Muscle of back (tissue), 11 donors: ENCODE measurements around the gene ENOX1. TPM values are rescaled to one million over a fixed set of nuclear protein-coding genes. Genes with fewer than 3 reads are reported as not detected.

Experiments used
- DNase-seq, 3 donors: peaks; one replicate each; pipeline versions ENCODE4 v3.0.0 to v3.0.0-alpha.2; 2013
- polyA plus RNA-seq, 10 donors: library from polyadenylated mRNA; unstranded; fragments of 120-200 nt; gene quantifications; one replicate each; pipeline ENCODE4 v1.2.1, GENCODE V29; 2013; ENCODE audit not compliant: insufficient read length in 10 of 10

Gene ENOX1
- polyA plus RNA-seq, 10 donors = 9.1 to 12.6 (median 11.4) TPM

DNA sequence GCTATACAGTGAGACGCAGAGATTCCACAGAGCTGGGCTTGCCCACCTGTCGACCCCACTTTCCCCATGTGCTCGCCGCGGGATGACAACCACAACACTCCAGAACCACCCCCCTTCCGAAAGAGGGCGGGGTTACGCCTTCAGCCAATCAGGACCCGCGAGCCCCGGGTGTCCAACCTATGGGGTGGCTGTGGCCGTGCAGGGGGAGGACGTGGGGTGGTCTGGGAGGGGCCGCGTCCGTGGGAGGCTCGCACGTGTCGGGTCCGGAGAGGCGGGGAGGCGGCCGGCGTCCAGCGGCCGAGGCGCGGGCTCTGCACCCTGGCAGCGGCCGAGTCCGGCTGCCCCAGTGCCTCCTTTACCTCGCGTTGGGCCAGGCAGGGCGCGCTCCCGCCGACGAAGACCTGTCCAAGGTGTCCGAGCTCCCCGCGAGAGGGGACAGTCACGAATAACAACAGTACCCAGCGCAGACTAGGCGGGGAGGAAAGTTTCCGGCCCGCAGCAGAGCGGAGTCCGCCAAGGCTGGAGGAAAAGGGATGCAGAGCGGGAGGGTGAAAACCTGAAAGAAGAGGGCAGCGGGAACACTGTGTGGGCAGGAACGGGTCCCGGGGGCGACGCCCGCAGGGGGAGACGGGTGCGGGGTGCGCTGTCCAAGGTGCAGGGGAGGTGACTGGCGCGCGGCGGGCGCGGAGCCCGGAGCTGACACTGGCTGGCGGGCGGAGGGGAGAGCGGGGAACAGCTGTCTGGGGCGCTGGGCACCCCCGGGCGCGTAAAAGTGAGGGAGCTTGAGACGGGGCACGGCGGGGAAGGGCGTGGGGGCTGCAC, 911 bp downstream of the ENOX1 start:
- DNase-seq = peak; percentile 70 to 96 (median 89)

DNA sequence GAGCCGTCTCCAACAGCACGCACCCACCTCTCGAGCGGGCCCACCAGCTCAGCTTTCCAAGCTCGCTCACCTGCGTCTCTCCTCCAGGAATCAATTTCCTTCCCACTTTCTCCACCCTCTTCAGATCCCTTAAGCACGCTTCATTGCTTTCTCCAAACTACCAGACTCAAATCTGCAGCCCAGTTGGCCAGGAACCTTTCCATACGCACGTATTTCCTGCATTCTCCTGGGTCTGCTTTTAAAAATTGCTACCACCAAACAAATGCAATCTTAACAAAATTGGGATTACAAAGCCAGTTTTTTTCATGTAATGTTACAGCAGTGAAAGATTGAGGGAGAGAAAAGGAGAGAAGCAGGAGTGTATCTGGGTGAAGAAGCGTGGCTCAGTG, 1.5 kb downstream of the ENOX1 start:
- no peak for DNase-seq

DNA sequence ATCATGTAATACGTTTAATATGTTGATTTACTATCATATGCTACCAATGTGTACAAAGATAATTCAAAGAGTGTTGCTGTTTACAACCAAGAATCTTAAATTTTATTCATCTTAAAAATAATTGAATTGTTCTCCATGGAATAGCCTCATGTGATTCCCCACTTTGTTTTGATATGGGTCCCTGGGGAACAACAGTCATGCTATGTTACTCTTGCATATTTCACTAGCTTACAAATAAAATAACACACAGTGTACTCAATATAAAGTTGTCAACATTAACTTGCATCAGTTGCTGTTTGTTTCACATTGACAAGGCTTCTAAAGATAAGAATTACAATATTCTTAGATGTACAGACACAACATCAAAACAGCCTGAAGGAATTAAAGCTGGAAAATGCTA, 2.3 kb downstream of the ENOX1 start:
- peak in 1 of 3 donors; percentile 42 for DNase-seq

DNA sequence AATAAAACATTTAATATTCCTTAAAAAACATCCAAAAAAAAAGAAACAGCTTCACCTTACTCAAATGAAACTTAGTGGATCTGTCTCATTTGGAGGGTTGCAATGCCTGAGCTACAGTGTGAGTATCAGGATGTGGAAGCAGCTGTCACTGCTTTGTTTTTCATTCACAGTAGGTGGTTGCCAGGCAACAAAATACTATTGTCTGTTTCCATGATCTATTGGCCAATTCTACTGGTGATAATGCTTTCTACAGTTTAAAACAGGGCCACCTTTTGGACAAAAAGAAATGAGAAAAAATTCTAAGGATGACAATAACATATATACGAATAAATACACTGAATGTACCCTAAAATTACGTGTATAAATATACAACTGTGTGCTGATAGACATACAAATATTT, 3.0 kb downstream of the ENOX1 start:
- peak; percentile 74 to 90 (median 81) for DNase-seq

DNA sequence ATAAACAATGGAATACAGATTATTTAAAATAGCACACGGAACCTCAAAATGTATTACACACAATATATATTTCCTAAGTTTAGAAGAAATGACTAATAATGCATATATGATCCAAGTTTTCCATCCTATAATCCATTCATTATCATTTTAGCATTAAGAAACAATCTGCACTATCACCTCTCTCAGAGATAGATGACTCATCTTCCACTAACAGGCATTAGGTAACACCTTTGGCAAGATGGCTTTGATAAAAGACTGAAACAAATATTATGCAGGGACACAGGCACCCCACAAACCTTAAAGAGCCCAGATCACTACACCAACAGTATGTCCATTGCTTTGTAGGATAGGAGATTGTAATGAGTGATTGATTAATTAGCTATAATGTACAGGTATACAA, 4.1 kb downstream of the ENOX1 start:
- DNase-seq = no peak

DNA sequence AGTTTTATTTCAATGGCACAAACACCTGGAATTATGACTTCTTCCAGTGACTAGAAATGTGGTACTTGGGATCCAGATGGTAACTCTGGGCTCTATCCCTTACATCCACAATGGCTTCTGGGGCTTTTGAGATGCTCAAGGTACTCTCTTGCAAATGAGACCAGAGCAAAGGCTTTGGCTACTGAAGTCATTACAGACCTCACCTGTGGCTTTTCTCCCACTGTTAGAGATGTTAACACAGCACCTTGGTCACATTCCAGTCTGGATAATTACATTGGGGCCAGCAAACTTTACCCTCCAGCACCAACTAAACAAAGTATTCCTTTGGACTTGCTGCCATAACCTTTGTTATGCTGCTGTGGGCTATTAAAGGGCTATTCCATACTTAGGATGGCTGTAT, 6.1 kb downstream of the ENOX1 start:
- no peak for DNase-seq

DNA sequence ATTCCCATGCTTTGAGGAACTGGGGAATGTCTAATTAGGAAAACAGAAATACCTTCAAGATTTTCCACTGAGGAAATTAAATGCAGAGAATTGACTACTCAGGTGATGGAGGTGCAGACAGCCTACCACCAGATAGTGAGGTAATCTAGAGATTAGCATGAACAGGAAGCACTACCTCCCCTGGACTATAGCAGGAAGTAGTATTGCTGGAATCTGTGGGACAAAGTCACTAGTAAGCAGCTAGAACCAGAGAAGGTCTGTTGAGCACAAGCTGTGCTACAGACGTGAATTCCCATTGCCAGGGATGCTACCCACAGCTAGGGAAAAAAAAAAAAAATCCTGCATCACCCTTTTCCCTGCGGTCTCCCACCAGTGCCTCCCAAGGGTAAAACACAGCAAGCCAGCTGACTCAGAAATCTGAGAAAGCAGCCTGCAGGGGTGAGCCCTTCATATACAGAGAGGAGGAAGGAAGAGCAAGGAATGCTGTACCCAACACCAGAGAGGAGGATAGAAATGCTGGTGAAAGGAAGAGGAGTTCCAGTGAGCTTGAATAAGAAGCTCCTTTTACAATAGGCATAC, 10.2 kb downstream of the ENOX1 start:
- DNase-seq = no peak

DNA sequence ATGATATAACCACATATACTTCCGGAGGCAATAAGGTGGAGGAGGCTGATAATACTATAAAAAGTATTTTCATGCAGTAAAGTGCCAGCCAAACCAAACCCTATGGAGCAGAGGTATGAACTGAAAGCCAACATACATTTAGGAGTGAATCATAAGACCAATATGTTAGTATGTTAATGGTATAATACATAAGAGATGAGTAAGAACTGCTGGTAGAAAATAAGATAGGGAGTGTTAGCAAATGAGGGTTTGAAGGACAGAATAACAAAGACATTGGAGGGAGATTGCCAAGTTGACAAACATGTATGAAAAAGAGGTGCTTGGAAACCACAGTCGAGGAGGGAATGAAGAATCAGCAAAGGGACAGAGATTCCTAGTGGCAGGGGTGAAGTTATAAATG, 10.8 kb downstream of the ENOX1 start:
- no peak for DNase-seq

DNA sequence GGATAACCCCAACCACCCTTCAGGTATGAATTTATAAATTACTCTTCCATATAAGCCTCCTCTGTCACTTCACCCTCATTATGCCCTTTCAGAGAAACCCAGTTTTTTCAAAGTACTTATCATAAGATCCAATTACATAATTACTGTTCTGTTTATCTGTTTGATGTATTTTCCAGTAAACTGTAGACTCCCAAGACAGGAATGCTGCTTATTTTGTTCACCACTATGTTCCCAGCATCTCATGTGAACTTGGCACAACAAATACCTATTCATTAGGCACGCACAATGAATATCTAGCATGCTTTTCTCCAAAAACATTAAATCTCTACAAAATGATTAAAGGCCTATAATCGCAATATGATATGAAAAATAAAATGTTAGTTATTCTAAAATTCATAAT, 13.2 kb downstream of the ENOX1 start:
- no peak for DNase-seq

DNA sequence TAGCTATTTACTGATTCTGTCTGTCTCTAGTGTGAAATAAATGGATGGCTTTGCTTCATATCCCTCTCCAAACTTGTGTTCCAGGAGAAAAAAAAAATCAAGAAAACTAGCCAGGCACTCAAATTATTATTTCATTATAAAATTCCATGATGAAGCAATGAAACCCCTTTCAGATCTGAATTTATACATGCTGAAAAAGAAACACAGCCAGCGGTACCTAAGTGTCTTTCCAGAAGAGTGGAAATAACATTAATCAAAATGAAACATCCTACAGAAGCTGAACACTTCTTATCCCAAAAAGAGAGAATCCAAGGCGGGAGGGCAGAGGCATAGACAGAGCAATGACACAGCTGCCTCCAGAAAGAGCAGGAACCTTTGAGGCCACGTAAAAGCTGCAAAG, 15.9 kb downstream of the ENOX1 start:
- DNase-seq = peak in 2 of 3 donors; percentile 67 to 84

DNA sequence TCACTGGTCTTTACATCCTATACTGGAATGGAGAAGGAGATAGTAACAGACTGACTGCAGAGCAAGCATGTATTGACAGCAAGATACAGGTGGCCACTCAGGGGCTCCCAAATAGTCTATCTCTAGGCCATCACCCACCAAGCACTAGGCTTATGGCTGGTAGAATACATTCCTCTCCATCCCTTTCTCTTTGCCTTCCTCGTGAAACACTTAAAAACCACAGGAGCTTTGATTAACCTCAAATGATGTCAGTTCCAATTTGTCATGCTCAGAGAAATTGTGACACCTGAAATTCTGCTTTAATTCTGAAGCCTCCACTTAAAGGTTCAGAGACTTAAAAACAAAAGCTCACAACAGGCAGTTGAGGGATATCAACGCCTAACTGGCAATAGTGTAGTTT, 17.2 kb downstream of the ENOX1 start:
- DNase-seq = no peak

DNA sequence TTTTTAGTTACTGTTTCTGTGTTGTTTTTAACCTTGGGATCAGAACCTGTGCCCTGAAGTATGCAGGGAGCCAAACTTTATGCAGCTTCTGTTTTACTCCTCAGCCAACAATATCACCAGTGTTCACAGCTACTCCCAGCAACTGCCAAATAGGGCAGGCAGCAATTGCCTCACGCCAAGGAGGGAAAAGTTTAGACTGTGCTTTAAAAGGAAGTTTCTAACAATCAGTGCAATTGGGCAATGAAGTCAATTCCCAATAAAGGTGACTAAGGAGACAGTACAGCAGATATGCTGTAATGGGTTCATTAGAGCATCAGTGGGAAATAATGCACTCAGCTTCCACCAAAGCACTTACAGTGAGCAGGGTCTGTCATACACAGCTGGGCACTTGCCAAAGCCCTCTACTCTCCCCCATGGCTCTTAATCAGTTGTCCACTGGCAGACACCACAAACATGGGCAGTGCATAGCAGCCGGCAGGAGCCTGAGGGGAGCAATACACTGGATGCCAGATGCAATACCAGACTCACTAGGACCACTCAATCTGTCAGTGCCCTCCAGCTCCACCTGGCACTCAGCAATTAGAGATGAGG, 19.3 kb downstream of the ENOX1 start:
- DNase-seq = peak in 2 of 3 donors; percentile 38 to 64

DNA sequence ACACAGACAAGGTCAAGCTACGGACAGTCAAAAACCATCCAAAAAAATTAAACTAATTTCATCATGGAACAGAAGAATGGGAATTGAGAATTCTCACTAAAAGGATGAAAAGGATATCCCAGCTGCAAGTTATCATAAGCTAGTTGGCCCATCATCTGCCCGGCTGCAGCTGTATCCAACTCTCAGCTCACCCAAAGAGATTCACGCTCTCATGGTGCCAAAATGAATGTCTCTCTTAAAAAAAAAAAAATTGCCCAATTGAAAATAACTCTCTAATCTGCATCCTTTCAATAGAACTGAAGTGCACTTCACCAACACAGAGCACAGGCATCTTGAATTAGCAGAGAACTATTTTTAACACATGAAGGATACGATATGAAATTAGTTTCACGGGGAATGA, 20.0 kb downstream of the ENOX1 start:
- peak in 2 of 3 donors; percentile 65 to 75 for DNase-seq

DNA sequence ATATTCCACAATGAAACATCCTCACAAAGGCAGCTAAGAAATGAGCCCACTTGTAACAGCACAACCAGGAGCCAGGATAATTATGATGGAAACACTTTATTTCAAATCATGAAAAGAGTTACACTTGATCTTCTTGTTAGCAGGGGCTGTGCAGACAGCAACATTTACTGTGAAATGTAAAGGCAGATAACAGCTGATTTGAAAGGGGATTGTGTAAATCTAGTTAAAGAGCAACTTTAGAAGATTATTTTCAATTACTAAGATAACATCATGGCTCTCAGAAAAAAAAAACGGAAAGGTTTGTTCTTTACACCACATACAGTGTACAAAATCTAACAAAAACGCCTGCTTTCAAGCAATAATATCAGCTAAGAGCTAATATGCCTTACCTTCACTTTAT, 22.4 kb downstream of the ENOX1 start:
- no peak for DNase-seq

DNA sequence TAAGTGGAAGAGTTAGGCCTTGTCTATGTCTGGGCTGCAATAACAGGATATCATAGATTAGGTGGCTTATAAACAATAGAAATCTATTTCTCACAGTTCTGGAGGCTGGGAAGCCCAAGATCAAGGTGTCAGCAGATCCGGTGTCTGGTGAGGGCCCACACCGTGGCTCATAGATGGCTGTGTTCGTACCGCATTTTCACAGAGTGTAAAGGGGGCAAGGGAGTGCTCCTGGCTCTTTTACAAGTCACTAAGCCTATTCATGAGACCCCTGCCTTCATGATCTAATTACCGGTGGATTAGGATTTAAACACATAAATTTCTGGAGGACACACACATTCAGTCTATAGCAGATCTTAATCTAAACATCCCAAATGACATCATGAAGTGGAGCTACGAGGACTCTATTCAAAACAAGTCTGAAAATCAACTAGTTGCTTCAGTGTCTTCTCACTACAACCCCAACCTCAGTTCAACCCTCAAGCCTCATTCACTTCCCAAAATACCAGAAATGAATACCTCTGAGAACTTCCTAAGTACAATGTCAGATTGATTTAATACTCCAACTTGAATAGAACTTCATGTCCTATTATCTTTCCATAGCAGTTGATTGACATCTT, 23.5 kb downstream of the ENOX1 start:
- DNase-seq = no peak

DNA sequence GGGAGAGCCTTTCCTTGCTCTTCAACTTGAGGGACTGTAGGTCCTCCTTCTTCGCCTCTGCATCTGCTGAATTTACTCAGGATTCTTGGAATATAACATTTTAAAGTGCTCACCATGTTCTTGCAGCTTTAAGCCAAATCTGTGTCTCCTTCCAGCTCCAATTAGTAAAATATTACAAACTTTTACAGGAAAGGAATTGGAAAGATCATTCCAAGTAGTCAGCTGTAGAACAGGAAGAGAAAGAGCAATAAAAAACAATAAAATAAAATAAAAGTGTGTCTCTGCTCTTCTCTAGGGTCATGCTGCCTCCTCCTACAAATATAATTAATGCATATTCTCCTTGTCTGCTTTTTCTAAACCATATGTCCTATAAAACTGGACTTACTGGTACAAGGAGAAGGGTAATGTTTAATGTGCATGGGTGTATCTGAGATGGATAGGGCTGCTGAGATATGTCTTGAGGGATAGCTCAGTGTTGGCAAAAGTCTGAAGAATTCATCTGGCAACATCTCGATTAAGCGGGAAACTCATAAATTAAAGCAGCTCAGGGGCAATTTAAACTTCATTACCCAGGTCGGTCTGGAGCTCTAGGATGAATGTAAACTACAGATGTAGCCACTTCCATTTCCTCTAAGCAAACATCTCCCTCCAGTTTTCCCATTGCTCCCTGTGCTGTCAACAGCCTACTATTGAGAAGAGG, 25.0 kb downstream of the ENOX1 start:
- peak in 2 of 3 donors; percentile 44 to 71 for DNase-seq

DNA sequence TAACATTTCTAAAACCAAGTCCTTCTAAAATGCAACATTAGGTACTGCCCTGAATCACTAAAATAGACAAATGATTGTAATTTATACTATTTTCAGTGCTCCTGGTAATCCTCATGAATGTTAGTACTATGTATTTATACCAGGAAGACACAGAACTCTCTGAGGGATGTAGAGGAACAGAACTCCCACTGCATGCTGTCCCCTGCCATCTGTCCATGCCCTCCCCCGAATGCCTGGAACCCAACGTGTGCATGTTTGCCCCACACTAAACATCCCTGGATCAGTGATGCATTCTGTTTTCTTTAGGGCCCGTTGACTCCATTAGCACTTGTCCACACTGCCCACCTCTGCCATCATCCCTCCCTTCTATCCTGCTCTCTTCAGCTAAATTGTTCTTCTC, 26.5 kb downstream of the ENOX1 start:
- no peak for DNase-seq

DNA sequence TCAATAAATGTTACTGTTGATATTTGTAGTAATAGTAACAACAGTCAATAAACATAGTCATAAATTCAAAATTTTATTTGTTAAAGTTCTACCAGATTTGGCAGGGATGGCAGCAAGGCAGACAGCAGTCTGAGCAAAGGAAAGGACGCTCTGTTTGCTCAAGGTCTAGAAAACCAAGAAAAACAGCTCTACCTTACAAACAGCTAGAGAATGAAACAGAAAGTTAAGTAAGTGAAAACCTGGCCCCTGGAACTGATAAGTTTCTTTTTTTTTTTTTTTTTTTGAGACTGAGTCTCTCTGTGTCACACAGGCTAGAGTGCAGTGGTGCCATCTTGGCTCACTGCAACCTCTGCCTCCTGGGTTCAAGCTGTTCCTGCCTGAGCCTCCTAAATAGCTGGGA, 27.9 kb downstream of the ENOX1 start:
- no peak for DNase-seq

DNA sequence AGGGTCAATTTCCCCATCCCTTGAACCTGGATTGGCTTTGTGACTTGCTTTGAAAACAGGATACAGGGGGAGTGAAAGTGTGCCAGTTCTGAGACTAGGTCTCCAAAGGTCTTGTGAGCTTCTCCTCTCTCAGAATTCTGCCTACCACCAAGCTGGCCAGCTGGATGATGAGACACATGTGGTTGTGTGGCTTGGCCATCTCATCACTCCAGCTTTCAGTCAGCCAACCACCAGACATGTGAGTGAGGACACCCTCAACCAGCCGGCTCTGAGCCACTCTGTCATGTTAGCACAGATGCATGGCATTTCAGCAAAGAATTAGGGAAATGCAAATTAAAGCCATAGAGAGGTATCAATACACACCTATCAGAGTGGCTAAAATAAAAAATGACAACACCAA, 29.5 kb downstream of the ENOX1 start:
- DNase-seq = no peak

DNA sequence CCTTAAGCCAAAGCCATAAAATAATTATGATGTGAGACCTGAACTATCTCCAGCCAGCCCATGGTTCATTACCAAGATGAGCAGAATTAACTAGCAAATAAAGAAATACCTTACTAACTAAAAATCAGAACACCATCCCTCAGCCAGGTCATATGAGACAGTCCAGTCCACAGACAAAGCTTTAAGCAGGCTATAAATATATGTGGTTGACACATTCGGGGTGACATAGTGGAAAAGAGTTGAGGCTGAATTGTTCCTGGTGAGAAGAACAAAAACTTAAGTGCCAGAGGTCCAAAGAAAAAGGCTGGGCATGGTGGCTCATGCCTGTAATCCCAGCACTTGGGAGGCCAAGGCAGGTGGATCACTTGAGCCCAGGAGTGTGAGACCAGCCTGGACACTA, 30.9 kb downstream of the ENOX1 start:
- no peak for DNase-seq

DNA sequence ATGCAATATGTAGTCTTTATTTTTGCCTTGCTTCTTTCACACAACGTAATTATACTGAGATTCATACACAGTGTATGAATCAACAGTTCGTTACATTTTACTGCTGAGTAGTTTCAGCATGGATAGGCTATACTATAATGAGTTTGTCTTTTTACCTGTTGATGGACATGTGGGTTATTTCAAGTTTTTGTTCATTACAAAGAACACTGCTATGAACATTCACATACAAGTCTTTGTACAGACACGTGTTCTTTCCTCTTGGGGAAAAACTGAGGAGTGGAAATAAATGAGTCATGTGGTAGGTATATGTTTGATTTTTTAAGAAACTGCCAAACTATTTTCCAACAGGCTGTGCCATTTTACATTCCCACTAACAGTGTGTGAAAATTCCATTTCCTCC, 35.1 kb downstream of the ENOX1 start:
- DNase-seq = no peak

DNA sequence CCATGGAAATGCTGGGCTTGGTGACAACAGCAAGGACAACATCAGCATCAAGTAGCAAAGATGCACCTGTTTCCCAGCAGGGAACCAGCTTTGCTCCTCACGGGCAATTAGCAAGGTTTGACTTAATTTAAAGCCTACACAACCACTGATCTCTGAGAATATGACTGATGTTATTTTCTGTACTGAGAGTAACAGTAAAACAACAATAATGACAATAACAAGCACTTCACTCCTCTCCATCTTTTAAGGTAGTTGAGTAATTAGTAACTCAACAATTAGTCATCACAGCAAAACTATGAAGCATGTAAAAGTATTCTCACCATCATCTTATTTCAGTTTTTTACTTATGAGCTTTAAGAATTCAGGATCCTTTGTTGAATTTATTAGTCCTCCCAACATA, 37.3 kb downstream of the ENOX1 start:
- no peak for DNase-seq
